ENCODE measurements around the gene CCR7.

DNA sequence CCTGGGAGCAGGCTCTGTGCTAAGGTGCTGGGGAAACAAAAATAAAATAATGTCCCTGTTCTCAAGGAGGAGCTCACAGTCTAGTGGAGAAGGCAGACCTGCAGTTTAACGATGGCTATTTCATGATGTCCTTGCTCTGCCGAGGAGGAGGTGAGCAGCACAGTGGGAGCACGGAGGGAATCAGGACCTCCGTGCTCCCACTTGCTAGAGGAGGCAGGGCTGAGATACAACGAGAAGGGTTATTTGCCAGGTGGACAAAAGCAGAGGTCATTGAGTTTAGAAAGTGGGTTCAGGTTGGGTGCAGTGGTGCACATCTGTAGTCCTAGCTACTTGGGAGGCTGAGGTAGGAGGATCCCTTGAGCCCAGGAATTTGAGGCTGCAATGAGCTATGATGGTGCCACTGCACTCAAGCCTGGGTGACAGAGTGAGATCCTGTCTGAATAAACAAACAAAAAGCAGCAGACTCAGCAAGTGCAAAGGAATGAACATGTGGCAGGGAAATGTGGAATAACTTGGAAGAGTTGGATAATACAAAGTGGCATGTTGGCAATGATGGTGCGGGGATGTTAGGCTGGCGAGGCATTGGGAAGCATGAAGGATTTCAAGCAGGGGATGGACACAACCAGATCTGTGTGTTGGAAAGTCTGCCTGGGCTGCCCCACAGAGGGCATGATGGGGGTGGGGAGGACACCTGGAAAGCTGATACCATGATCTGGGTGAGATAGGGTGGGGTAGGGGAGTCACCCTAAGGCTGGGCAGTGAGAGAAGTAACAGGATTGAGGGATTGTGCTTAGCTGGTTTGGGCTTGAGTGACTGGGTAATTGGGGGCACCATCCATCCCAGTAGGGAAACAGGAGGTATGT is 51.0 kb downstream of the CCR7 start:
- TF ChIP-seq SIN3A (IDR thresholded peaks at IDR 0.05; ENCODE audit: borderline replicate concordance, low read depth, low read length) (no peak), PBX3 (IDR thresholded peaks at IDR 0.05) (no peak), ELF1 (IDR thresholded peaks at IDR 0.05) (no peak), POLR2AphosphoS5 (IDR thresholded peaks at IDR 0.05; ENCODE audit: low read depth, low read length) (no peak), NRF1 (IDR thresholded peaks at IDR 0.05; ENCODE audit: low read depth, low read length) (no peak), SMC3 (IDR thresholded peaks at IDR 0.05; ENCODE audit: low read depth, low read length) (no peak), TEAD4 (IDR thresholded peaks at IDR 0.05; ENCODE audit: borderline replicate concordance, insufficient read depth) (no peak), FOXM1 (IDR thresholded peaks at IDR 0.05; ENCODE audit: low read depth) (no peak)
- TF ChIP-seq, protein P1, sequence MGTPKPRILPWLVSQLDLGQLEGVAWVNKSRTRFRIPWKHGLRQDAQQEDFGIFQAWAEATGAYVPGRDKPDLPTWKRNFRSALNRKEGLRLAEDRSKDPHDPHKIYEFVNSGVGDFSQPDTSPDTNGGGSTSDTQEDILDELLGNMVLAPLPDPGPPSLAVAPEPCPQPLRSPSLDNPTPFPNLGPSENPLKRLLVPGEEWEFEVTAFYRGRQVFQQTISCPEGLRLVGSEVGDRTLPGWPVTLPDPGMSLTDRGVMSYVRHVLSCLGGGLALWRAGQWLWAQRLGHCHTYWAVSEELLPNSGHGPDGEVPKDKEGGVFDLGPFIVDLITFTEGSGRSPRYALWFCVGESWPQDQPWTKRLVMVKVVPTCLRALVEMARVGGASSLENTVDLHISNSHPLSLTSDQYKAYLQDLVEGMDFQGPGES (IDR thresholded peaks at IDR 0.05; ENCODE audit: low read depth, low read length): no peak
- TF ChIP-seq, protein P2, sequence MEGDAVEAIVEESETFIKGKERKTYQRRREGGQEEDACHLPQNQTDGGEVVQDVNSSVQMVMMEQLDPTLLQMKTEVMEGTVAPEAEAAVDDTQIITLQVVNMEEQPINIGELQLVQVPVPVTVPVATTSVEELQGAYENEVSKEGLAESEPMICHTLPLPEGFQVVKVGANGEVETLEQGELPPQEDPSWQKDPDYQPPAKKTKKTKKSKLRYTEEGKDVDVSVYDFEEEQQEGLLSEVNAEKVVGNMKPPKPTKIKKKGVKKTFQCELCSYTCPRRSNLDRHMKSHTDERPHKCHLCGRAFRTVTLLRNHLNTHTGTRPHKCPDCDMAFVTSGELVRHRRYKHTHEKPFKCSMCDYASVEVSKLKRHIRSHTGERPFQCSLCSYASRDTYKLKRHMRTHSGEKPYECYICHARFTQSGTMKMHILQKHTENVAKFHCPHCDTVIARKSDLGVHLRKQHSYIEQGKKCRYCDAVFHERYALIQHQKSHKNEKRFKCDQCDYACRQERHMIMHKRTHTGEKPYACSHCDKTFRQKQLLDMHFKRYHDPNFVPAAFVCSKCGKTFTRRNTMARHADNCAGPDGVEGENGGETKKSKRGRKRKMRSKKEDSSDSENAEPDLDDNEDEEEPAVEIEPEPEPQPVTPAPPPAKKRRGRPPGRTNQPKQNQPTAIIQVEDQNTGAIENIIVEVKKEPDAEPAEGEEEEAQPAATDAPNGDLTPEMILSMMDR (IDR thresholded peaks at IDR 0.05): no peak

All from SK-N-SH (cell line).